Right lobe of liver (tissue), 4 donors: Measurements from ENCODE around the gene DDIT3.

Experiments used
- POLR2A ChIP-seq: fragments of 450-650 bp; IDR thresholded peaks from one replicate; pipeline ENCODE4 v1.6.1; 2017; ENCODE audit warnings: antibody characterized with exemption, mild to moderate bottlenecking
- TF ChIP-seq, protein P1 (sequence below), 4 donors: fragments of 200-600 bp in 3 of 4; fragments of 450-650 bp in 1 of 4; IDR thresholded peaks; one replicate each; pipeline versions ENCODE4 v1.5.1 to v1.8.0; 2016 to 2022; ENCODE audit warnings: antibody characterized with exemption in 4 of 4, mild to moderate bottlenecking in 2 of 4
- donor health status: DM: no; HTN: no; CAD: no.
- donor health status: DM: no; HTN: no; CAD: no.
- donor health status: DM: no; HTN: yes; CAD: no.

DNA sequence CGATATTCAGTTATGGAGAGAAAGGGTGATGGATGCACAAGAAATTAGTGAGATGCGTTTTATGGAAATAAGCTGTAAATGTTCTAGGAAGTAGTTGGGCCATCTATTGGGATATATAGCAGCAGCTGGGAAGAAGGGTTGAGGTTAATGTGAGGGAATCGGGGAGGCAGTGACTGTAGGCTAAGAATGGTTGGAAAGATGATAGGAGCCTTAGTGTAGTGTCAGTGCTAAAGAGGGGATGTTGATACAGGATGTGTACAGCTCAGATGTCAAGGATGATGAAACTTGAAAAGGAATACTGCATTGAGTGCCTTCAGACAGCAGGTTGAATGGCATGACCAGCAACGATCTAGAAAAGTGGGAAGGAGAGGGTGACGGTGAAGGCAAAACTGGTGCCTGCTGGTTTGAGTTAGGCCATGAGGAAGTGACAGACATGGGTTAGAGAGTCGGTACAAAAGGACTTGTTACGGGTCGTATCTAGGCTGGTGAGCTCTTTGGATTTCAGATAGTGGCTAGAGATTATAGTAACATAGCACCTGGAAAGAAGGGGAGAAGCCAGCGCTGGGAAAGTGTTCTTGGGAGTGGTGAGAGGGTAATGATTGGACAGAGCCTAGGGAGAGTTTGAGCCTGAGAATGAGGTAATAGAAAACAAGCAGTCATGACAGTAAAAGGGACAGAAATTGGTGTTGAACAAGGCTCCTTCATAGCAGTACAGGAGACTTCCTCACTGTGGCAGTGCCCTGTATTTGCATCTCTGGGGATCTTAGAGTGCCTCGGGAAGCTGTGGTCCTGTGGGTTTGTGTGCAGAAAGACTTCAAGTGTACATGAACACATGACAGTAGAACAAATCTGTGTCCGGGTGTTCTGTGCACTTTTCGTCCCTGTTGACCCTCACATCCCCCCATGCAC lies 22.8 kb downstream of the DDIT3 start:
- TF ChIP-seq, protein P1, sequence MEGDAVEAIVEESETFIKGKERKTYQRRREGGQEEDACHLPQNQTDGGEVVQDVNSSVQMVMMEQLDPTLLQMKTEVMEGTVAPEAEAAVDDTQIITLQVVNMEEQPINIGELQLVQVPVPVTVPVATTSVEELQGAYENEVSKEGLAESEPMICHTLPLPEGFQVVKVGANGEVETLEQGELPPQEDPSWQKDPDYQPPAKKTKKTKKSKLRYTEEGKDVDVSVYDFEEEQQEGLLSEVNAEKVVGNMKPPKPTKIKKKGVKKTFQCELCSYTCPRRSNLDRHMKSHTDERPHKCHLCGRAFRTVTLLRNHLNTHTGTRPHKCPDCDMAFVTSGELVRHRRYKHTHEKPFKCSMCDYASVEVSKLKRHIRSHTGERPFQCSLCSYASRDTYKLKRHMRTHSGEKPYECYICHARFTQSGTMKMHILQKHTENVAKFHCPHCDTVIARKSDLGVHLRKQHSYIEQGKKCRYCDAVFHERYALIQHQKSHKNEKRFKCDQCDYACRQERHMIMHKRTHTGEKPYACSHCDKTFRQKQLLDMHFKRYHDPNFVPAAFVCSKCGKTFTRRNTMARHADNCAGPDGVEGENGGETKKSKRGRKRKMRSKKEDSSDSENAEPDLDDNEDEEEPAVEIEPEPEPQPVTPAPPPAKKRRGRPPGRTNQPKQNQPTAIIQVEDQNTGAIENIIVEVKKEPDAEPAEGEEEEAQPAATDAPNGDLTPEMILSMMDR (IDR thresholded peaks at IDR 0.05): no peak
- no peak for TF ChIP-seq POLR2A
